HG03095 (cell line): ENCODE results near the gene MCC.

Source experiments
- ATAC-seq: cut with Tn5 transposase; IDR thresholded peaks from one replicate; pipeline ENCODE4 v1.9.1; 2021; ENCODE audit warnings: moderate library complexity; ENCODE audit not compliant: unreplicated experiment

The MCC gene

DNA sequence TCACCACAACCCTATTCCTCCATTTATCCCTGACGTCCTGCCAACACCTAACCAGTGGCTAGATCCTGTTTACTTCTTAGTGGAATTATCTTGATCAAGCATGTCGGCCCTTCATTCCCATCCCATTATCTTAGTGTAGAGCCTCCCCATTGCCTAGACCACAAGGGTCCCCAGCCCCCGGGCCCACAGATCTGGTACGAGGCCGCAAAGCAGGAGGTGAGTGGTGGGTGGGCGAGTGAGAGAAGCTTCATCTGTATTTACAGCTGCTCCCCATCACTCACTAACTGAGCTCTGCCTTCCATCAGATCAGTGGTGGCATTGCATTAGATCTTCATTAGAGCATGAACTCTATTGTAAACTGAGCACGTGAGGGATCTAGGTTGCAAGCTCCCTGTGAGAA, 236.2 kb downstream of the MCC start:
- no peak for ATAC-seq

GRCh38 chr5:113250341-113250953, 237.8 kb downstream of the MCC start:
- ATAC-seq = no peak

- ATAC-seq = no peak
These were observed 239.0 kb downstream of the MCC start for GRCh38 chr5:113249206-113249605.

DNA sequence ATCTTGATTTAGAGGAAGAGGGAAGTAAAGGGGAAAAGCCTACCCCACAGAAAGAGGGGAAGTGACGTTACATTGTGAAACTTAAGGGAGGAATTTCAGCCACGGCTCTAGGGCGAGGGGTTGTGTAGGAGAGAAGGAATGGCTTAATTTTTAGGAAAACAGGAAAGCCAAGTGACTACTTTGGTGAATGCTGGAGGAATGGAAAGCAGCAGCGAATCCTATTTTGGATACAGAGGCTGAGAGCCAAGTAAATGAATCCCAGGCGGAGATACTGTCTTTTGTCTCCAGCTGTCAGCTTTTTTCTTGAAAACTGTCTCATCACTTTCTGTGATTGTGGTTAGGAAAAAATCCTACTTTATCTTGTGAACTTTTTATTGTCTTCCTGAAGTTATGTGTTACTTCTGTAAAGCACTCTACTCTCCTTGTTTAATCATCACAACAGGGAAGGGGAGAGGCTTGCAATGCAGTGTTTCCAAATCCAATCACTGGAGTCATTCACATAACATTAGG, 241.8 kb downstream of the MCC start:
- no peak for ATAC-seq

- no peak for ATAC-seq
These were observed 242.6 kb downstream of the MCC start for GRCh38 chr5:113245427-113246225.

GRCh38 chr5:113244966-113245365, 243.3 kb downstream of the MCC start:
- ATAC-seq = no peak

DNA sequence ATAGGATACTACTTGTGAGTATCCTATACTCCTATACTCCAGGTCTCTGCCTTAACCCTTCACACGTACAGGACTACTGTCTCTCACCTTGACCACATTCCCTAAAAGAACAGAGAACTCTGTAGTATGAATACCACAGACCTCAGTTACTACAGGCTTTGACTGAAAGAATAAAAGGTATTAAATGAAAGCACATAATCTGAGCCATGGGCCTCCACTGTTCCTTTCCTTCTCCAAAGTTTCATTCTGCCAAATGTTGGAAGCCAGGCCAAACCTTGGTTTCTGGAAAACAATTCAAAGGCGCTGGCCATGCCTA, 244.9 kb downstream of the MCC start:
- no peak for ATAC-seq

GRCh38 chr5:113242481-113243348, 245.5 kb downstream of the MCC start:
- ATAC-seq = no peak

- ATAC-seq = peak; percentile 59
These were observed 247.1 kb downstream of the MCC start for GRCh38 chr5:113240951-113241726.

GRCh38 chr5:113240032-113240431, 248.2 kb downstream of the MCC start:
- ATAC-seq = no peak

GRCh38 chr5:113237893-113238292, 250.4 kb downstream of the MCC start:
- no peak for ATAC-seq

DNA sequence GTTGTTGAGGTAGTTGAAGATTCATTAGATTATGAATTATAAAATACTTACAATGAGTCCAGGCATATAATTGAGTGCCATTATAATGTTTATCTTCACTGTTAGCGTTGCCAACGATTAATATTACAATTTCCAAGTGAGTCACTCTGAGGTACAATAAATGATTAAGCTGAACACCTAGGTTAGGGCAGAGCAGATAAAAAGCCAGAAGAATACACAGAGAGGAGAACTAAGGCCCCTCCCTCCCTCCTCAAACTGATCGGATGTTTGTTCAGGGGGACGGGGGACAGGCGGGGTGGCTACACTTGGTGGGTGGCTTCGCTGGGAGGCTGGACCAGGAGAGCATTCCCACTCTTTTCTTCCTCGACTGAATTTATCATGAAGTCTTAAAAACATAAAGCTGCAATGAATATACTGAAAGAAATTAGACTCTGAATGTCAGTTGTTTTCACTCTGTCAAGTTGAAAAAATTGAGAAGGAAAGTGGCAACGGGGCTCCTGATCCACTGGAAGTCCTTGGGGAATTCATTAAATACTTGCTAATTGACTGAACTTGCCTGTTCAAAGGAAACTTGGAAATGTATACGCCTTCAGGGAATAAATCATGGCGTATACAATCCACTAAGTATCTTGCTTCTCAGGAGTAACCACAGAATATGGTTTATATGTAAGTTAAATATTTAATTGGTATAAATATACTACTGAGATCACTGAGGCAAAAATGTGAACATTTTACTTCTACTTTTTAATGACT, 251.5 kb downstream of the MCC start:
- ATAC-seq = no peak

DNA sequence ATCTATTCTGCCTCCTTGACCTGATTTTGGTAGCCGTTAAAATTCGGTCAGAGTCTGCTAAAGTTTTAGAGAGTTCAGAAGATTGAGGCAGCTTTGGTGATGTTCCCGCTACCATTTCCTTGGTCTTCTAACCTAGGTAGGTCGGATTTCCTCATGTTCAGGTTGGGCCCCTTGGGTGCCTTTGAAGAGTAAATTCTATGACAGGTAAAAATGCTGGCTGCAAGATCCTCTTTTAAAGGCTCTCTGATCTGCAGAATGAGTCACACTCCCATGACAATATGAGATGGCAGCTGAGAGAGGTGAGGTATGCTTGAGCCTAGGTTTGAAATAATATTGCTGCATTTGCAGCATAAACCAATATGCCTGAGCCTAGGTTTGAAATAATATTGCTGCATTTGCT, 252.4 kb downstream of the MCC start:
- ATAC-seq = no peak

DNA sequence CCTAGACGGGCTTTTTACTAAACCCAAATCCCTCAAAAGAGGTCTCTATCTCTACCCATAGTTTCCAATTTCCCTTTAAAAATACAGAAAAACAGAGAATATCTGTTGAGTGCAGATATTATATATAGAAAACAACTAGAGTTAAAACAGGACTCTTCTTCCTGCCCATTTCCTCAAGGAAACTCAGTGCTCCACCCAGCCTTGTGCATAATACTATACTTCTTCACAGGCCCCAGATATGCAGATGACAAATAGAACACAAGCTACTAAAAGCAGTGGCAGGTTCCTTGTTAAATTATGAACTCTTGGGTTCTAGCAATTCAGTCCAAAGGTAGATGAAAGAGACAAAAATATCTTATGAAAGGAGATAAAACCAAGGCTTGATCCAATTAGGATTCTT, 253.7 kb downstream of the MCC start:
- ATAC-seq = no peak

- ATAC-seq = no peak
These were observed 254.6 kb downstream of the MCC start for GRCh38 chr5:113233606-113234005.

- ATAC-seq = no peak
These were observed 255.6 kb downstream of the MCC start for GRCh38 chr5:113232667-113233066.

DNA sequence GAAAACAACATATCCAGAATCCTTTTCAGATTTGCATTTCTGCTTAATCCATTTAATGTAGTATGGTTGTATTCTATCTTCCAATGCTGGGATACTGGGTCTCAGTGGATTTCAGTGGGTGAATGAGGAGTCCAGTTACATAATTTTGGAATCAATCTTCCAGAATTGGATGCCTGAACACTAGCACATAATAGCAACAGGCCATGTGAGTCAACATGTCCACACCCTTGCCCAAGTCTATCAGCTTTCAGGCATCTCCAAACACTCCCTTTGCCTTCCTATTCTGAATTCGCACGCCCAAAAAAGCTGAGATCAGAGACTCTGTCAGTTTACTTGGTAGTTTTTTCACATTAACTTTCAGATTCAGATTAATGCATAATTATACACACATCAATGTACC, 256.0 kb downstream of the MCC start:
- no peak for ATAC-seq

DNA sequence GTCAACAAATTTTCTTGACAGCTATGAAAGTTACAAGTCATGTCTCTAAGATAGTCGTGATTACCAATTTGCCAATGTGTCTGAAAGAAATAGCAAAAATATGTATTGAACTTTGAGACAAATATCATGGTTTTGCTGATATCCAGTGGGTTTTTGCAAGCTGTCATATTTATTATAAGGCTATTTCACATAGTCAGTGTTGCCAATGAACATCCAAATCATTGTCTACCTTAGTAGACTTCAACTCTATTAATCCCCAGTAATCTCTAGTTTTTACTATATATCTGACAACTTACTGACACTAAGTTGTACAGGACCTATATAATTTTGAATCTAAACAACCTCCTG, 256.6 kb downstream of the MCC start:
- no peak for ATAC-seq

- no peak for ATAC-seq
These were observed 257.3 kb downstream of the MCC start for GRCh38 chr5:113230711-113231652.
